CD14-positive monocyte (primary cell): Measurements from ENCODE around the gene QKI. TPM values are rescaled to one million over a fixed set of nuclear protein-coding genes. Genes with fewer than 3 reads are reported as not detected.

Experiments used
- DNase-seq, 3 donors: peaks; one replicate each; pipeline ENCODE4 v3.0.0-alpha.2; 2011 to 2022
- H2AFZ ChIP-seq: 2 replicates; pipeline ENCODE4 v1.6.0; 2012; ENCODE audit warnings: mild to moderate bottlenecking, low read depth, low read length, inconsistent platforms; ENCODE audit not compliant: insufficient read depth, poor library complexity, severe bottlenecking
- H3K27ac ChIP-seq, 2 donors: 1 replicate in 1 of 2; 2 replicates in 1 of 2; pipeline ENCODE4 v1.5.1; 2012 to 2013; ENCODE audit warnings: low read length in 2 of 2, control low read depth in 1 of 2, inconsistent platforms in 1 of 2, low read depth in 1 of 2, mild to moderate bottlenecking in 1 of 2
- H3K27me3 ChIP-seq, 2 donors: one replicate each; pipeline versions ENCODE4 v1.6.0 to v1.6.1; 2011 to 2013; ENCODE audit warnings: low read length in 2 of 2; ENCODE audit not compliant: control insufficient read depth in 2 of 2, insufficient read depth in 2 of 2
- H3K36me3 ChIP-seq, 2 donors: replicated peaks in 1 of 2; 1 replicate in 1 of 2; 2 replicates in 1 of 2; pipeline versions ENCODE4 v1.5.1 to v1.6.1; 2012 to 2013; ENCODE audit warnings: low read length in 2 of 2, control low read depth in 1 of 2, inconsistent platforms in 1 of 2, mild to moderate bottlenecking in 1 of 2; ENCODE audit not compliant: insufficient read depth in 2 of 2, control insufficient read depth in 1 of 2
- H3K4me1 ChIP-seq, 2 donors: 1 replicate in 1 of 2; 2 replicates in 1 of 2; pipeline versions ENCODE4 v1.5.1 to v1.6.1; 2012 to 2013; ENCODE audit warnings: low read length in 2 of 2, control low read depth in 1 of 2, inconsistent platforms in 1 of 2, mild to moderate bottlenecking in 1 of 2, moderate library complexity in 1 of 2; ENCODE audit not compliant: insufficient read depth in 2 of 2, control insufficient read depth in 1 of 2
- H3K4me2 ChIP-seq: replicated peaks from 2 replicates; pipeline ENCODE3; 2012; ENCODE audit warnings: low read length, moderate library complexity, mild to moderate bottlenecking; ENCODE audit not compliant: poor library complexity, severe bottlenecking; ENCODE audit errors: extremely low read depth
- H3K4me3 ChIP-seq, 3 experiments: fragments of 200-600 bp in 1 of 3; sonication (generic) in 1 of 3; replicated peaks in 1 of 3; 1 replicate in 2 of 3; 2 replicates in 1 of 3; pipeline ENCODE4 v1.5.1; 2011 to 2013; ENCODE audit warnings: low read length in 3 of 3, mild to moderate bottlenecking in 3 of 3, control low read depth in 2 of 3, low read depth in 2 of 3, inconsistent platforms in 1 of 3, moderate library complexity in 1 of 3
- H3K79me2 ChIP-seq: 2 replicates; pipeline ENCODE4 v1.6.0; 2012; ENCODE audit warnings: mild to moderate bottlenecking, control low read depth, inconsistent platforms, low read length, moderate library complexity; ENCODE audit not compliant: insufficient read depth
- H3K9ac ChIP-seq: 2 replicates; pipeline ENCODE4 v1.6.0; 2017; ENCODE audit warnings: low read length, mild to moderate bottlenecking; ENCODE audit not compliant: insufficient read depth, poor library complexity, severe bottlenecking
- H3K9me3 ChIP-seq, 2 donors: replicated peaks in 1 of 2; 1 replicate in 1 of 2; 2 replicates in 1 of 2; pipeline versions ENCODE4 v1.5.1 to v1.6.1; 2012 to 2013; ENCODE audit warnings: low read length in 2 of 2, control low read depth in 1 of 2; ENCODE audit not compliant: control insufficient read depth in 1 of 2, insufficient read depth in 1 of 2
- H4K20me1 ChIP-seq: 2 replicates; pipeline ENCODE4 v1.6.0; 2012; ENCODE audit warnings: mild to moderate bottlenecking, low read length, control low read depth, moderate library complexity; ENCODE audit not compliant: insufficient read depth
- H3K27ac Mint-ChIP-seq, 7 donors: one replicate each; pipeline ENCODE4 v1.8.0; 2020; ENCODE audit warnings: mild to moderate bottlenecking in 7 of 7, mixed read lengths in 7 of 7, moderate library complexity in 6 of 7, inconsistent platforms in 2 of 7
- H3K27me3 Mint-ChIP-seq, 3 donors: one replicate each; pipeline ENCODE4 v1.8.0; 2021 to 2022; ENCODE audit warnings: low read depth in 3 of 3, mild to moderate bottlenecking in 3 of 3, mixed read lengths in 3 of 3, moderate library complexity in 3 of 3, inconsistent platforms in 1 of 3
- H3K36me3 Mint-ChIP-seq, 2 donors: one replicate each; pipeline ENCODE4 v1.8.0; 2020; ENCODE audit warnings: mixed read lengths in 2 of 2, inconsistent platforms in 1 of 2, mild to moderate bottlenecking in 1 of 2
- H3K4me1 Mint-ChIP-seq: one replicate; pipeline ENCODE4 v1.8.0; 2020; ENCODE audit warnings: mild to moderate bottlenecking, mixed read lengths
- H3K4me3 Mint-ChIP-seq, 2 donors: one replicate each; pipeline ENCODE4 v1.8.0; 2020; ENCODE audit warnings: mild to moderate bottlenecking in 2 of 2, mixed read lengths in 2 of 2, moderate library complexity in 1 of 2
- H3K9me3 Mint-ChIP-seq, 7 donors: one replicate each; pipeline ENCODE4 v1.8.0; 2020 to 2022; ENCODE audit warnings: mixed read lengths in 7 of 7, mild to moderate bottlenecking in 6 of 7, moderate library complexity in 6 of 7, inconsistent platforms in 2 of 7
- WGBS: methylation state at CpG from one replicate; pipeline ENCODE4 v1.1.5; 2013; ENCODE audit warnings: missing lambda C conversion rate; ENCODE audit not compliant: insufficient coverage; 5-methylcytosine and 5-hydroxymethylcytosine counted together
- intact Hi-C, 2 donors: fragments of 100-400 bp; cut with micrococcal nuclease; formaldehyde crosslinking; loops; one replicate each; pipeline versions ENCODE4 v1.15.0 to v1.15.1; 2023
- polyA plus RNA-seq, 3 donors: library from polyadenylated mRNA; depleted of rRNA in 1 of 3; unstranded in 2 of 3; stranded (reverse) in 1 of 3; fragments of 300-500 nt in 2 of 3; fragments of >200 nt in 1 of 3; fragmentation: Illumina TruSeq in 2 of 3; gene quantifications; 1 replicate in 2 of 3; 2 replicates in 1 of 3; pipeline ENCODE4 v1.2.3, GENCODE V29; 2012 to 2021
- TF ChIP-seq, protein P1 (sequence below): fragments of 200-600 bp; IDR thresholded peaks from one replicate; pipeline ENCODE4 v1.8.0; 2022; ENCODE audit warnings: antibody characterized with exemption, mild to moderate bottlenecking

Gene QKI
- polyA plus RNA-seq, 3 donors = 24.3 to 154 (median 71.8) TPM

DNA sequence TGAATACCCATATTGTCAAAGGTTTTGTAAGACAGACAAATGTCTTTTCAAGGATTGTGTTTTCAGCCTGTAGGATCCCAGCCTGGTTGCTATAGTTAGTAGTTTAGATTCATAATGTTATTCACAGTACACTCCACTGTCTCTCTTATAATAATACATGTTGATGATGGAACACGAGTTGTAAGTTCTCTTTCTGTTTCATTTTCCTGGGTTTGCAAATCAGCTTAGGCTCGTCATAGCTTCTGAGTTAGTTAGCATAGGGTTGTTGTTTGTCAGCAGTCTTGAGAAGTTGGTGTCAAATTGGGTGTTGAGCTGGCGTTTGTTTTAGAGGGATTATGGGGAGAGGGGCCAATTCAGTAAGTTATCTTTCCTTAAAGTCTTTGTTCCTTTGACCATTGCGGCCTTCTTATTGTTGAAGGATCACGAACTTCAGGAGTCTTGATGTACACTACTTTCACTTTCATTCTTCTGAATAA is 45.8 kb downstream of the QKI start:
- H3K9ac ChIP-seq = no peak overlapping the region
- H3K4me3 ChIP-seq = peak overlapping the region; percentile 39 to 78 (median 73)
- H3K27me3 ChIP-seq = no peaks in the 10 kb centered on the region
- Mint-ChIP-seq H3K27me3 (no peaks in the 10 kb centered on the region), H3K4me1 (peaks cover 52% of the 10 kb centered on the region), H3K9me3 (peaks cover 0 to 2% (median 0%) of the 10 kb centered on the region in 7 donors), H3K27ac (peak overlapping the region; percentile 82 to 95 (median 88)), H3K4me3 (peak overlapping the region; percentile 78 to 88), H3K36me3 (peaks cover 45 to 60% of the 10 kb centered on the region in 2 donors)
- no CpG with 5 or more reads among the region's 5 CpGs for WGBS
- H3K4me2 ChIP-seq = peak overlapping the region; percentile 70
- peak; percentile 8 to 23 (median 13) for DNase-seq
- peak overlapping the region in 1 of 2 donors; percentile 41 for H3K27ac ChIP-seq
- TF ChIP-seq, protein P1, sequence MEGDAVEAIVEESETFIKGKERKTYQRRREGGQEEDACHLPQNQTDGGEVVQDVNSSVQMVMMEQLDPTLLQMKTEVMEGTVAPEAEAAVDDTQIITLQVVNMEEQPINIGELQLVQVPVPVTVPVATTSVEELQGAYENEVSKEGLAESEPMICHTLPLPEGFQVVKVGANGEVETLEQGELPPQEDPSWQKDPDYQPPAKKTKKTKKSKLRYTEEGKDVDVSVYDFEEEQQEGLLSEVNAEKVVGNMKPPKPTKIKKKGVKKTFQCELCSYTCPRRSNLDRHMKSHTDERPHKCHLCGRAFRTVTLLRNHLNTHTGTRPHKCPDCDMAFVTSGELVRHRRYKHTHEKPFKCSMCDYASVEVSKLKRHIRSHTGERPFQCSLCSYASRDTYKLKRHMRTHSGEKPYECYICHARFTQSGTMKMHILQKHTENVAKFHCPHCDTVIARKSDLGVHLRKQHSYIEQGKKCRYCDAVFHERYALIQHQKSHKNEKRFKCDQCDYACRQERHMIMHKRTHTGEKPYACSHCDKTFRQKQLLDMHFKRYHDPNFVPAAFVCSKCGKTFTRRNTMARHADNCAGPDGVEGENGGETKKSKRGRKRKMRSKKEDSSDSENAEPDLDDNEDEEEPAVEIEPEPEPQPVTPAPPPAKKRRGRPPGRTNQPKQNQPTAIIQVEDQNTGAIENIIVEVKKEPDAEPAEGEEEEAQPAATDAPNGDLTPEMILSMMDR = no peak
- peaks cover 100% of the 10 kb centered on the region for H3K79me2 ChIP-seq
- H2AFZ ChIP-seq = no peak overlapping the region
- peaks cover 30 to 51% of the 10 kb centered on the region in 2 donors for H3K4me1 ChIP-seq
- intact Hi-C loops = no loop called here
- H3K36me3 ChIP-seq = peaks cover 18 to 55% of the 10 kb centered on the region in 2 donors
- H4K20me1 ChIP-seq = peaks cover 100% of the 10 kb centered on the region
- H3K9me3 ChIP-seq = no peaks in the 10 kb centered on the region

DNA sequence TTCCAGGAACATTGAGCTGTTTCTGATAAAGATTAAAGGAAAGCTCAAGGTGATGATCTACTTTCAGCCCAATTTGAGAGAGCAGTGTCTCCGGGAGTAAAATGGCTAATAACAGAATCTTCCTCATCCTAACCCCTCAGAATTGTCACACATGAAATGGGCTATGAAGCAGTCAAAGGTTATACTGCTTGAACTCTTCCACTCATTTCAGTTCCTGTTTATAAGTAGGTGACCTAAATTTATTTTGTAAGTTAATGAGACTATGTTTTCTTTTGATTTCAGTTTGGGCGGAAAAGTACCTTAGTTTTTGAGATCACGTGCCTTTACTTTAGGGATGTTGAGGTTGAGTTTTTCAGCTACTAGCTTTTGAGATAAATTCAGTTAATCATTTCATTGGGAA is 47.2 kb downstream of the QKI start:
- H3K36me3 ChIP-seq = peaks cover 11 to 49% of the 10 kb centered on the region in 2 donors
- H3K4me2 ChIP-seq = no peak overlapping the region
- no CpG with 5 or more reads among the region's 3 CpGs for WGBS
- TF ChIP-seq, protein P1 = no peak
- H3K4me1 Mint-ChIP-seq = peaks cover 46% of the 10 kb centered on the region
- H3K36me3 Mint-ChIP-seq = peaks cover 41 to 59% of the 10 kb centered on the region in 2 donors
- H3K27me3 Mint-ChIP-seq = no peaks in the 10 kb centered on the region
- peaks cover 0 to 2% (median 0%) of the 10 kb centered on the region in 7 donors for H3K9me3 Mint-ChIP-seq
- no peaks in the 10 kb centered on the region for H3K9me3 ChIP-seq
- H3K4me3 Mint-ChIP-seq = no peak overlapping the region
- no peaks in the 10 kb centered on the region for H3K27me3 ChIP-seq
- H3K27ac ChIP-seq = no peak overlapping the region
- intact Hi-C loops = no loop called here
- H3K4me3 ChIP-seq = no peak overlapping the region
- H3K4me1 ChIP-seq = peaks cover 30 to 44% of the 10 kb centered on the region in 2 donors
- H3K79me2 ChIP-seq = peaks cover 100% of the 10 kb centered on the region
- no peak for DNase-seq
- H4K20me1 ChIP-seq = peaks cover 100% of the 10 kb centered on the region
- H3K27ac Mint-ChIP-seq = peak overlapping the region in 2 of 7 donors; percentile 4 to 46
- no peak overlapping the region for H2AFZ ChIP-seq
- H3K9ac ChIP-seq = no peak overlapping the region
